DMS153 treated with DMSO at 0.1 percent for 48 hours (cell line): ENCODE data around the gene NCR3LG1.

Experiments
- DNase-seq: peaks from one replicate; lab custom pipeline; 2025; ENCODE audit not compliant: unreplicated experiment; lab: John Stamatoyannopoulos, UW

The NCR3LG1 gene

DNA sequence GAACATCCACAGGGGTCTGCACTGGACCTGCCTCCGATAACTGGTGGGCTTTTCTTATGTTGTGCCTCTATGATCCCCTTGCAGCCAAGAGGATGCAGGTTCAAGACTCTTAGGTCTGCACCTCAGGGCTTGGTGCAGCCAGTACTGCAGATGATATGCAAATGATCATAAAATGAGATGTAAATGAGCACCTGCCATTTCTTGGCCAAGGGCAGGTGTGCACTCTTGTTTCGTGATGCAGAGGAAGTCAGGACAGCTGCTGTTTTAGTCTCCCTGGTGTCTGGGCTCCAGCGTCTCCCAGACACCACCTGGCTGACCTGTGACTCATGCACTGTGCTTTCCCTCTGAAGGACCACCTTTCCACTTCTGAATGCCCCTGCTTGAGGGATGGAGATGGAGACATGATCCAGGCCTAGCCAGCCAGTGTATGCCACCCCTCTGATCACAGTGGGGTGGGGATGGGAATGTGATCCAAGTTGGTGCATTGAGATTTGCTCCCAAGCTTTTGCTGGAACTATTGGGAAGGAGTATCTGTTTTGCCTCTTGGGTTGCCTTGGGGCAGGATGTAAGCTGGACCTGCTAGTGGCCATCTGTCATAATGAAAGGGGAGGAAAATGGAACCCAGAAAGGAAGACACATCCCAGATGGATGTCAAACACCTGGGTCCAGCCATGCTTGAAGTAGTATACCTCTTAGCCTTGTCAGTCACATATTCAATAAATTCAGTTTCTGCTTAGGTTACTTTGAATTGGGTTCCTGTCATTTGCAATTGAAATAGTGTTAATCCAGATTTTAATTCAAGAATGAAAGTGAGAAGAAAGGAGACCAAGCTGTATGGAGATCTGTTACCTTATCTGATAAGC is 40.1 kb downstream of the NCR3LG1 start:
- DNase-seq: peak; percentile 39

GRCh38 chr11:17392872-17393271 is 41.3 kb downstream of the NCR3LG1 start:
- DNase-seq: no peak

DNA sequence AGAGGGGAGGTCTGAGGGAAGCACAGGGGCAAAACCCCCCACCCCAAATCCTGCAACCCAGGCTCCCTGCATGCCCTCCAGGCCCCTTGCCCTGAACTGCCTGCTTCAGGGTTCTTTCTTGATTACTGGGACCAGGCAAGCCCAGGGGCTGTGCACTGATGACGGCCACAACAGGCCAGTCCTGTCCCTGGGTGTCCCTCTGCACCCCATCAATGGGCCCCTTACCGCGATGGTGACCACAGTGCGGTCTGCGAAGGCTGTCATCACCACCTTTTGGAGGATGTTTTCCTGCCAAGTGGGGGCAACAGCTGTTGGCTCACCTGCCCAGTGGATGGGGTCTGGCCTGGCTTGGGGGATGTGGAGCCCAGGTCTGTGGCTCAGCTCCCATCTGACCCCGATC is 41.9 kb downstream of the NCR3LG1 start:
- no peak for DNase-seq

- no peak for DNase-seq
These were observed 43.3 kb downstream of the NCR3LG1 start for GRCh38 chr11:17394743-17395390.

DNA sequence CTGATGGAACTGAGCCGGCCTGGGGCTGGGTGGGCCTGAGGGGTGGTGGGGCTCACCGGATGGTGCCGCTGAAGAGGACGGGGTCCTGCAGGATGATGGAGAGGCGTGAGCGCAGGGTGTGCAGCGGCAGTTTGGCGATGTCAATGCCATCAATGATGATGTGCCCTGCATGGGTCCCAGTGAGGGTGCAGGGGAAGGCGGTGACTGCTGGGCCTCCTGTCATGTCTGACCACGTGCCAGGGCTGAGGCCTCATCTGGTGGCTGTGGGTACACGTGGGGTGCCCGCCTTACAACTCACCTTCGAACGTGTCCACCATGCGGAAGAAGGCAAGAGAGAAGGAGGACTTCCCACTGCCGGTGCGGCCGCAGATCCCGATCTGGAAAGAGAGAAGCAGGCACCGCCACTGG is 44.0 kb downstream of the NCR3LG1 start:
- DNase-seq: no peak

- DNase-seq: no peak
These were observed 44.4 kb downstream of the NCR3LG1 start for GRCh38 chr11:17395978-17396377.

DNA sequence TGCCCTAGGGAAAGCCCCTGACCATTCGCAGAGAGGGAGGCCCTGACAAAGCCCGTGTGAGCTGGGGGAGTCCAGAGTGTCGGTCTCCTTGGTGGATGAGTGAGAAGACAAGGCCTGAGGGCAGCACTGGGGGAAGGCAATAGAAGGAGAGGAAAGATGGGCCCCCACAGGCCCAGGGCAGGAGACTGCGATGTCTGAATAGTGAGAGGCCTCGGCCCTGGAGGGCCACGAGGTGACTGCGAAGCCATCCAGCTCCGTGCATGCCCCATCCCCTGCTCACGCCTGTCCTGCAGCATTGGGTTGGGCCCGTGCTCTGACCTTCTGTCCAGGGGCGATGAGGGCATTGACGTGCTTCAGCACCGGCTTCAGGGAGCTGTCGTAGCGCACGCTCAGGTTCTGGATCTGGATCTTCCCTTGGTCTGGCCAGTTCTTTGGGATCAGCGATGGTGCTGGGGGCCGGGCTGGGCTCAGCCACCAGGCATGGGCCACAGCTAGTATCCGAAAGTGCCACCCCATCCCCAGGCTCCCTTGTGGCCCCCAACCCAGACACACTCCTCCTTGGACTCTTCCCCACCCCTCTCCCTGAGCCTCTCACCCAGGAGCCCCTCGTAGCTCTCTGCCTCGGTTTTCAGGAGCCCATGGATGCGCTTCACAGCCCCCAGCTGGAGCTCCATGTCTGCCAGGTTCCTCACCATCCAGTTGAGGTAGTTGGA is 45.2 kb downstream of the NCR3LG1 start:
- no peak for DNase-seq

DNA sequence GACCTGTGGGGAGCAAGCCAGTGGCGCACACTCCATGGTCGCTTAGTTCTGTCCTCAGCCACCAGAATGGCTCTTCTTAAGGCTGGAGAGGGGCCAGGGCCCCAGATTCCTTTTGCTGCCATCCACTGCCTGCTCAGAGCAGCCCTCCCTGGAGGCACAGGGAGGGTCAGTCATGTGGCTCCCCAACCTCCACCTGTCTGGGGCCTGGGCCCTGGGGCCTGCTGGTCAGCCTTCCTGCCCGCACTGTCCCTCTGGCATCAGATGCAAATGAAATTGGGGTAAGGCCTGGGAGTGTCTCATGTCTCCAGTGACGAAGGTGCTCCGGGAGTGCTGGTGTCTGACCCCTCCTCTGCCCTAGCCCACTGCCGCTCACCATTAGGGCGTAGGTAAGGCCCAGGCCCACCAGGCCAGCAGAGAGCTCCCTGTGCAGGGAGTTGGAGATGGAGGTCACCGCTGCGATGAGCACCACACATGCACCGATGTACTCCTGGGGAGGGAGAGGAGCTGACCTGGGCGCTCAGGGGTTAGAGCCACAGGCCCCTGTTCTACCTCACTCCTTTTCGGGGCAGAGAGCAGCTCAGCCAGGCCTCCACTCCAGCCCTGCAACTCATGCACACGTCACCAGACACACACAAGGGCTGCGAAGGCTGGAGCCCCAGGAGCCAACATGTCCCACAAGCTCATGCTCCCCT is 45.9 kb downstream of the NCR3LG1 start:
- no peak for DNase-seq

DNA sequence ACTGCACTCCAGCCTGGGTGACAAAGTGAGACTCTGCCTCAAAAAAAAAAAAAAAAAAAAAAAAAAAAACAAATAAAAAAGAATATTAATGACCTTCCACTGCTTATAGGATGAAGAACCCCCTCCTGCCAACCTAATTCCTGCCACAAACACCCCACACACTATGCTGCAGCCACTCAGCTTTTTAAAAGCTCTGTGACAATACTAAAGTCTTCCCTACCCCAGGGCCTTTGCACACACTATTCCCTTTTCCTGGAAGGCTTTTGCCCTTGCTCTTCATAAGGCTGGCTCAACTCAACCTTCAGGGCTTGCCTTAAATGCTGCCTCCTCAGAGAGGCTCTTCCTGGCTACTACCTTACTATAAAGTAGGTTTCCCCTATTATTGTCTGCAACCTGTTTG is 47.6 kb downstream of the NCR3LG1 start:
- DNase-seq: no peak

GRCh38 chr11:17400048-17400775 is 48.6 kb downstream of the NCR3LG1 start:
- DNase-seq: no peak

- DNase-seq: no peak
These were observed 49.7 kb downstream of the NCR3LG1 start for GRCh38 chr11:17401316-17401715.

- DNase-seq: no peak
These were observed 50.2 kb downstream of the NCR3LG1 start for GRCh38 chr11:17401841-17402240.

- DNase-seq: no peak
These were observed 50.9 kb downstream of the NCR3LG1 start for GRCh38 chr11:17402486-17402885.

GRCh38 chr11:17403980-17404759 is 52.6 kb downstream of the NCR3LG1 start:
- DNase-seq: no peak

- peak; percentile 58 for DNase-seq
These were observed 53.8 kb downstream of the NCR3LG1 start for GRCh38 chr11:17405232-17406005.

- DNase-seq: no peak
These were observed 54.6 kb downstream of the NCR3LG1 start for GRCh38 chr11:17406082-17406817.

GRCh38 chr11:17406818-17407149 is 55.2 kb downstream of the NCR3LG1 start:
- no peak for DNase-seq

DNA sequence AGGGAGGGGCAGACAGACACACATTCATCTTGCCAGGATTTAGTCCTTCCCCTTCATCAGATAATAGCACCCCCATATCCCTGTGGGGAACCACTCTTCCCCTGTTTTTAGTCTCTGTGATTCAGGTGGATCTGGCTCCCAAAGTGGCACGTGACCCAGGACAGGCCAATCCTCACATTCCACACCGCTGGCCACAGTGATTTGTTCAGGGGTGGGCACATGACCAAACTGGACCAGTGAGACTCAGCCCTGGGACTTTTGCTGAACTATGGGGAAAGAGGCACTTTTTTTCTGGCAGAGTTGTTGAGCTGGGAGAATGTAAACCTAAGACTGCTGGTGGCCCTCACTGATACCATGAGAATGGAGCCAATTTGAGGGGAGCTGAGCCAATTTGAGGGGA is 56.0 kb downstream of the NCR3LG1 start:
- DNase-seq: no peak

- DNase-seq: no peak
These were observed 56.4 kb downstream of the NCR3LG1 start for GRCh38 chr11:17408026-17408425.
